ENCODE results near the gene B4GALT1.

DNA sequence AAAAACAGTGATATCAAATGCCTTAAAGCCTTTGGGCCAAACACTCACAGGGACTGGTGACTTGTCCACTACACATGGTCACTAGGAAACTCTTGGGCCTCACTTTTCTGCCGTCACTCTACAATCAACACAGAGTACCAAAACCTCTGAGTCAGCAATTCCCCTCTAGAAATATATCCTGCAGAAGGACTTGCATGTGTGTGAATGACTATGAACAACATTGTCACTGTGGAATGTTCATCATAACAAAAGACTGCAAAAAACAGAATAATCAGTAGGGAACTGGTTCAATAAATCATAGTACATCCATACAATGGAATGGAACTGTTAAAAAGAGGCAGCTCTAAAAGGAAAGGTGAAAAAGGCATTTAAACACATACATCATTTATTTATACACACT lies 46.5 kb downstream of the B4GALT1 start:
- TF ChIP-seq, protein P1, sequence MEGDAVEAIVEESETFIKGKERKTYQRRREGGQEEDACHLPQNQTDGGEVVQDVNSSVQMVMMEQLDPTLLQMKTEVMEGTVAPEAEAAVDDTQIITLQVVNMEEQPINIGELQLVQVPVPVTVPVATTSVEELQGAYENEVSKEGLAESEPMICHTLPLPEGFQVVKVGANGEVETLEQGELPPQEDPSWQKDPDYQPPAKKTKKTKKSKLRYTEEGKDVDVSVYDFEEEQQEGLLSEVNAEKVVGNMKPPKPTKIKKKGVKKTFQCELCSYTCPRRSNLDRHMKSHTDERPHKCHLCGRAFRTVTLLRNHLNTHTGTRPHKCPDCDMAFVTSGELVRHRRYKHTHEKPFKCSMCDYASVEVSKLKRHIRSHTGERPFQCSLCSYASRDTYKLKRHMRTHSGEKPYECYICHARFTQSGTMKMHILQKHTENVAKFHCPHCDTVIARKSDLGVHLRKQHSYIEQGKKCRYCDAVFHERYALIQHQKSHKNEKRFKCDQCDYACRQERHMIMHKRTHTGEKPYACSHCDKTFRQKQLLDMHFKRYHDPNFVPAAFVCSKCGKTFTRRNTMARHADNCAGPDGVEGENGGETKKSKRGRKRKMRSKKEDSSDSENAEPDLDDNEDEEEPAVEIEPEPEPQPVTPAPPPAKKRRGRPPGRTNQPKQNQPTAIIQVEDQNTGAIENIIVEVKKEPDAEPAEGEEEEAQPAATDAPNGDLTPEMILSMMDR (IDR thresholded peaks at IDR 0.05): no peak
- TF ChIP-seq POLR2AphosphoS5 (IDR thresholded peaks at IDR 0.05) (no peak), POLR2A (IDR thresholded peaks at IDR 0.05) (no peak)
